PC-9 (cell line): Measurements from ENCODE around the gene ZFR.

Source experiments
- CTCF ChIP-seq: fragments of 200-600 bp; sonication (generic); conservative IDR thresholded peaks from 2 replicates; pipeline ENCODE4 v1.6.1; 2017; ENCODE audit warnings: mixed run types, antibody characterized with exemption, mild to moderate bottlenecking, moderate library complexity
- EZH2 ChIP-seq: fragments of 200-600 bp; sonication (generic); IDR thresholded peaks from 2 replicates; pipeline ENCODE4 v1.8.0; 2017; ENCODE audit warnings: antibody characterized with exemption, low read depth

GRCh38 chr5:32384621-32385020 is 59.9 kb downstream of the ZFR start:
- TF ChIP-seq CTCF (no peak), EZH2 (no peak)
